K562 (cell line): ENCODE measurements around the gene TRAPPC2L. TPM values are rescaled to one million over a fixed set of nuclear protein-coding genes. Genes with fewer than 3 reads are reported as not detected.

ENCODE experiments used
- CREM ChIP-seq: IDR thresholded peaks from 2 replicates; pipeline ENCODE4 v1.6.1; 2014; ENCODE audit warnings: antibody characterized with exemption, low read depth
- GATAD2A ChIP-seq: fragments of 450-650 bp; IDR thresholded peaks from 2 replicates; pipeline ENCODE4 v1.6.1; 2017
- KLF1 ChIP-seq: fragments of 450-650 bp; IDR thresholded peaks from 2 replicates; pipeline ENCODE4 v1.6.1; 2016; ENCODE audit warnings: missing genetic modification characterization, missing compliant biosample characterization
- MAX ChIP-seq: sonication (generic); formaldehyde crosslinking; IDR thresholded peaks from 2 replicates; pipeline ENCODE4 v1.9.0; 2022; ENCODE audit warnings: mild to moderate bottlenecking, missing genetic modification reagents
- MBD1 ChIP-seq: fragments of 250-450 bp; sonication (Bioruptor Pico); IDR thresholded peaks from 2 replicates; pipeline ENCODE4 v1.8.0; 2022; ENCODE audit warnings: inconsistent platforms
- MCM7 ChIP-seq, 2 experiments: fragments of 450-650 bp; IDR thresholded peaks; 2 replicates each; pipeline ENCODE4 v1.6.1; 2016 to 2018
- NCOA2 ChIP-seq, 2 experiments: fragments of 450-650 bp; IDR thresholded peaks; 2 replicates each; pipeline ENCODE4 v1.6.1; 2018; ENCODE audit warnings: mild to moderate bottlenecking in 2 of 2, moderate library complexity in 1 of 2; ENCODE audit not compliant: partially characterized antibody in 2 of 2
- NFE2 ChIP-seq: IDR thresholded peaks from 2 replicates; pipeline ENCODE4 v1.6.1; 2014; ENCODE audit warnings: antibody characterized with exemption, low read depth
- POLR2A ChIP-seq: fragments of 450-650 bp; conservative IDR thresholded peaks from 2 replicates; pipeline ENCODE4 v1.6.1; 2016
- RAD51 ChIP-seq: fragments of 450-650 bp; IDR thresholded peaks from 2 replicates; pipeline ENCODE4 v1.7.1; 2016; ENCODE audit warnings: low read depth, mild to moderate bottlenecking, borderline replicate concordance
- RBM39 ChIP-seq: fragments of 200-400 bp; formaldehyde crosslinking; optimal IDR thresholded peaks from 2 replicates; pipeline ENCODE3; 2018; ENCODE audit warnings: low read depth, low read length
- SAFB ChIP-seq: fragments of 200-400 bp; formaldehyde crosslinking; IDR thresholded peaks from 2 replicates; pipeline ENCODE4 v1.6.1; 2017; ENCODE audit warnings: low read depth, low read length, borderline replicate concordance
- SLC30A9 ChIP-seq: fragments of 250-450 bp; sonication (Bioruptor Pico); IDR thresholded peaks from 2 replicates; pipeline ENCODE4 v1.8.0; 2022; ENCODE audit warnings: mild to moderate bottlenecking, moderate library complexity
- SMARCA4 ChIP-seq: fragments of 450-650 bp; IDR thresholded peaks from 2 replicates; pipeline ENCODE4 v1.6.1; 2016
- SNIP1 ChIP-seq: fragments of 450-650 bp; IDR thresholded peaks from 2 replicates; pipeline ENCODE4 v1.7.1; 2017; ENCODE audit warnings: low read depth, mild to moderate bottlenecking
- SRSF9 ChIP-seq: fragments of 200-400 bp; formaldehyde crosslinking; IDR thresholded peaks from 2 replicates; pipeline ENCODE4 v1.6.1; 2017; ENCODE audit warnings: low read depth, low read length, borderline replicate concordance
- STAT6 ChIP-seq: sonication (generic); formaldehyde crosslinking; IDR thresholded peaks from 2 replicates; pipeline ENCODE4 v1.8.1; 2023; ENCODE audit warnings: mild to moderate bottlenecking, missing genetic modification reagents
- TBL1XR1 ChIP-seq, 2 experiments: IDR thresholded peaks; 2 replicates each; pipeline ENCODE4 v1.6.1; 2012; ENCODE audit warnings: improper control_type of control experiment in 2 of 2, low read length in 2 of 2, mild to moderate bottlenecking in 1 of 2
- THRAP3 ChIP-seq: fragments of 450-650 bp; IDR thresholded peaks from 2 replicates; pipeline ENCODE4 v1.6.1; 2016; ENCODE audit warnings: mild to moderate bottlenecking, inconsistent platforms, borderline replicate concordance
- TRIM28 ChIP-seq: fragments of 450-650 bp; IDR thresholded peaks from 2 replicates; pipeline ENCODE4 v1.6.1; 2017
- ZFP1 ChIP-seq: fragments of 450-650 bp; formaldehyde crosslinking; IDR thresholded peaks from 2 replicates; pipeline ENCODE4 v1.4.0; 2020; ENCODE audit warnings: mild to moderate bottlenecking, mixed read lengths
- ZFP91 ChIP-seq: sonication (generic); formaldehyde crosslinking; IDR thresholded peaks from 2 replicates; pipeline ENCODE4 v1.8.0; 2022; ENCODE audit warnings: mild to moderate bottlenecking, missing genetic modification reagents
- ZNF174 ChIP-seq: fragments of 250-450 bp; sonication (Bioruptor Pico); IDR thresholded peaks from 2 replicates; pipeline ENCODE4 v1.4.0; 2020; ENCODE audit warnings: mild to moderate bottlenecking
- ZNF561 ChIP-seq: fragments of 450-650 bp; formaldehyde crosslinking; conservative IDR thresholded peaks from 2 replicates; pipeline ENCODE4 v1.4.0; 2020; ENCODE audit warnings: mild to moderate bottlenecking, moderate library complexity
- ZNF695 ChIP-seq: fragments of 450-650 bp; formaldehyde crosslinking; IDR thresholded peaks from 2 replicates; pipeline ENCODE4 v1.4.0; 2020; ENCODE audit warnings: mild to moderate bottlenecking, moderate library complexity
- polyA plus RNA-seq, 8 experiments: library from polyadenylated mRNA; depleted of rRNA in 4 of 8; stranded (reverse) in 5 of 8; unstranded in 3 of 8; fragments of >200 nt; fragmentation: Nextera tagmentation in 2 of 8; fragmentation: Illumina TruSeq in 1 of 8; extraction: Ambion mirVana in 2 of 8; extraction: Trizol in 1 of 8; gene quantifications; 2 replicates each; pipeline versions ENCODE4 v1.2.1 to v1.2.3, GENCODE V29; 2011 to 2014; ENCODE audit warnings: inconsistent platforms in 1 of 8, missing spikeins in 1 of 8
- total RNA-seq, 7 experiments: library from RNA; depleted of rRNA in 6 of 7; stranded (reverse); fragments of >200 nt in 6 of 7; fragmentation: Illumina TruSeq in 2 of 7; extraction: Trizol in 2 of 7; gene quantifications; 2 replicates each; pipeline versions ENCODE4 v1.2.1 to v1.2.3, GENCODE V29; 2011 to 2021; ENCODE audit warnings: low replicate concordance in 1 of 7

Gene TRAPPC2L
- total and polyA plus RNA-seq, 9 of the 15 experiments (the other 6 are each of a cell fraction or from before 2014, with no cell fraction given) = 60.4 to 398 (median 97.5) TPM

DNA sequence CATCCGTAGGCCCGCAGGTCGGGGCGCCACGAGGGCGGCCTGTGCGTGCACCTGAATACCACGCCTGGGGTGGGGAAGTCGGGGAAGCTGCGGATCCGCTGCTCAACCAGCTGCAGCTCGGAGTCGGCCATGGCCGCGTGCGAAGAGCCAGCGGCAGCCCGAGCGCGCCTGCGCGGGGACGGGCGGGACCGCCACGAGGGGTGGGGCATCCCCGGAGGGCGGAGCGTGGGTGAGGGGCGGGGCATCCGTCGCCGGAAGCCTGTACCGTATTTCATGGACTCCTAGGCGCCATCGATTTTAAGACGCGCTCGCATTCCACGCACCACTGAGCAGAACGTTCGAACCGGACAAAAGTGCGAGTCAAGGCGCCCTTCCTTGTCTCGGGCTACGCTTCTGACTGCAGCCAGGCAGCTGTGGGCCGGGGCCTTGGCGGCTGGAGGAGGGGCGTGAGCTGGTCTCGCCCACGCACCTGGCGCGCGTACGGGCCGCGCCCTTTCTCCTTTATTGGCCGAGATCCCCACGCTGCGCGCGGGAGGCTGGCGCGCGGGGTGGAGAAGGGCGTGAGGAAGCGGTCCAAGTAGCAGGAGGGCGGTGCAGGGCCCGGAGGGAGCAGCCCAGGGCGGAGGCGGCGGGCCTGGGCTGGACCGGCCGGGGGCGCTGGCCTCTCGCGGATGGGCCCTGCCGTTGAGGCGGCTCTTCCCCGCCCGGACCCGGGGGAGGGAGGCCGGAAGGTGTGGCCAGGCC is 45.0 kb upstream of the TRAPPC2L start, which contains the start of gene APRT (continued):
- TF ChIP-seq RBM39 = no peak
- peak; percentile 61; the same call in 1 of the 2 replicates for TF ChIP-seq STAT6 (CRISPR knock-in tag)
- peak; percentile 95 for TF ChIP-seq MAX (CRISPR knock-in tag)
- TF ChIP-seq SAFB = peak; percentile 99
- TF ChIP-seq NFE2 = no peak
- TF ChIP-seq THRAP3 = no peak
- TF ChIP-seq TRIM28 = peak; percentile 88
- peak; percentile 88 for TF ChIP-seq KLF1 (tag)
- no peak for TF ChIP-seq TBL1XR1 (IDR thresholded peaks at IDR 0.05; ENCODE audit: low read length in 2 of 2)
- no peak for TF ChIP-seq GATAD2A
- TF ChIP-seq SRSF9 = no peak
- TF ChIP-seq POLR2A = peak; percentile 80
- TF ChIP-seq ZNF561 = no peak
- no peak for TF ChIP-seq ZNF695 (CRISPR knock-in tag)
- no peak for TF ChIP-seq SLC30A9 (CRISPR knock-in tag)
- TF ChIP-seq ZFP1 = no peak
- TF ChIP-seq ZFP91 (CRISPR knock-in tag) = peak; percentile 67
- no peak for TF ChIP-seq SNIP1
- TF ChIP-seq NCOA2 (IDR thresholded peaks at IDR 0.05; ENCODE audit: partially characterized antibody in 2 of 2) = no peak
- TF ChIP-seq RAD51 = no peak
- no peak for TF ChIP-seq MBD1 (CRISPR knock-in tag)
- TF ChIP-seq MCM7 (IDR thresholded peaks at IDR 0.05) = no peak
- no peak for TF ChIP-seq SMARCA4
- peak; percentile 76 for TF ChIP-seq CREM
- no peak for TF ChIP-seq ZNF174
